ENCODE measurements around the gene CMTM5.
"Not testable (repeated sequence)": the region's sequence is repeated elsewhere in the genome, so short reads cannot be mapped to it uniquely, and the experiment has no call there.

The CMTM5 gene

GRCh38 chr14:23388996-23389395 lies 12.2 kb downstream of the CMTM5 start:
- in situ Hi-C loops (cut with MboI; ENCODE audit: low pct_unique_long_range_greater_than_20kb, low sequenced_read_pairs) = no loop called here
- no peak for DNase-seq

GRCh38 chr14:23389396-23389795 lies 12.6 kb downstream of the CMTM5 start:
- DNase-seq = no peak
- in situ Hi-C loops (cut with MboI; ENCODE audit: low pct_unique_long_range_greater_than_20kb, low sequenced_read_pairs) = no loop called here

GRCh38 chr14:23389871-23390270 lies 13.0 kb downstream of the CMTM5 start:
- DNase-seq = not testable (repeated sequence)

GRCh38 chr14:23392613-23393012 lies 15.8 kb downstream of the CMTM5 start:
- in situ Hi-C loops (cut with MboI; ENCODE audit: low pct_unique_long_range_greater_than_20kb, low sequenced_read_pairs) = no loop called here
- DNase-seq = no peak

More at GRCh38 chr14:23389871-23390270, 13.0 kb downstream of the CMTM5 start:
- in situ Hi-C loops (cut with MboI; ENCODE audit: low pct_unique_long_range_greater_than_20kb, low sequenced_read_pairs) = not testable (repeated sequence)

GRCh38 chr14:23396126-23396525 lies 19.3 kb downstream of the CMTM5 start:
- in situ Hi-C loops (cut with MboI; ENCODE audit: low pct_unique_long_range_greater_than_20kb, low sequenced_read_pairs) = no loop called here
- no peak for DNase-seq

- DNase-seq = no peak
- in situ Hi-C loops (cut with MboI; ENCODE audit: low pct_unique_long_range_greater_than_20kb, low sequenced_read_pairs) = no loop called here
These were observed 20.0 kb downstream of the CMTM5 start for GRCh38 chr14:23396781-23397407.

- DNase-seq = no peak
- in situ Hi-C loops (cut with MboI; ENCODE audit: low pct_unique_long_range_greater_than_20kb, low sequenced_read_pairs) = no loop called here
These were observed 21.5 kb downstream of the CMTM5 start for GRCh38 chr14:23398348-23398747.

GRCh38 chr14:23399136-23399535 lies 22.3 kb downstream of the CMTM5 start:
- no peak for DNase-seq

GRCh38 chr14:23399591-23399990 lies 22.7 kb downstream of the CMTM5 start:
- DNase-seq = no peak
- in situ Hi-C loops (cut with MboI; ENCODE audit: low pct_unique_long_range_greater_than_20kb, low sequenced_read_pairs) = no loop called here

More at GRCh38 chr14:23399136-23399535, 22.3 kb downstream of the CMTM5 start:
- in situ Hi-C loops (cut with MboI; ENCODE audit: low pct_unique_long_range_greater_than_20kb, low sequenced_read_pairs) = no loop called here

GRCh38 chr14:23400496-23401149 lies 23.8 kb downstream of the CMTM5 start:
- DNase-seq; in situ Hi-C loops (cut with MboI; ENCODE audit: low pct_unique_long_range_greater_than_20kb, low sequenced_read_pairs): not testable (repeated sequence)

GRCh38 chr14:23401291-23401690 lies 24.4 kb downstream of the CMTM5 start:
- no peak for DNase-seq
- in situ Hi-C loops (cut with MboI; ENCODE audit: low pct_unique_long_range_greater_than_20kb, low sequenced_read_pairs) = no loop called here

- no peak for DNase-seq
- in situ Hi-C loops (cut with MboI; ENCODE audit: low pct_unique_long_range_greater_than_20kb, low sequenced_read_pairs) = no loop called here
These were observed 25.7 kb downstream of the CMTM5 start for GRCh38 chr14:23402296-23403138.

- no peak for DNase-seq
- in situ Hi-C loops (cut with MboI; ENCODE audit: low pct_unique_long_range_greater_than_20kb, low sequenced_read_pairs) = no loop called here
These were observed 26.2 kb downstream of the CMTM5 start for GRCh38 chr14:23403139-23403438.

- no peak for DNase-seq
- in situ Hi-C loops (cut with MboI; ENCODE audit: low pct_unique_long_range_greater_than_20kb, low sequenced_read_pairs) = no loop called here
These were observed 27.1 kb downstream of the CMTM5 start for GRCh38 chr14:23403908-23404307.

- DNase-seq = no peak
- in situ Hi-C loops (cut with MboI; ENCODE audit: low pct_unique_long_range_greater_than_20kb, low sequenced_read_pairs) = no loop called here
These were observed 27.6 kb downstream of the CMTM5 start for GRCh38 chr14:23404331-23404900.

GRCh38 chr14:23405096-23405495 lies 28.2 kb downstream of the CMTM5 start:
- in situ Hi-C loops (cut with MboI; ENCODE audit: low pct_unique_long_range_greater_than_20kb, low sequenced_read_pairs) = no loop called here
- DNase-seq = no peak

- in situ Hi-C loops (cut with MboI; ENCODE audit: low pct_unique_long_range_greater_than_20kb, low sequenced_read_pairs) = no loop called here
These were observed 28.7 kb downstream of the CMTM5 start for GRCh38 chr14:23405516-23406025.

GRCh38 chr14:23406244-23406643 lies 29.4 kb downstream of the CMTM5 start:
- no peak for DNase-seq
- in situ Hi-C loops (cut with MboI; ENCODE audit: low pct_unique_long_range_greater_than_20kb, low sequenced_read_pairs) = no loop called here

More at GRCh38 chr14:23405516-23406025, 28.7 kb downstream of the CMTM5 start:
- no peak for DNase-seq

GRCh38 chr14:23406725-23407355 lies 30.0 kb downstream of the CMTM5 start:
- no peak for DNase-seq
- in situ Hi-C loops (cut with MboI; ENCODE audit: low pct_unique_long_range_greater_than_20kb, low sequenced_read_pairs) = no loop called here

Data from KBM-7 (cell line).